PC-3 (cell line): Measurements from ENCODE around the gene ZNF423. TPM values are rescaled to one million over a fixed set of nuclear protein-coding genes. Genes with fewer than 3 reads are reported as not detected.

Source experiments
- ATAC-seq: fragments of 200-7000 bp; cut with Tn5 transposase; 2 replicates; pipeline ENCODE4 v1.9.1; 2020; ENCODE audit warnings: mild to moderate bottlenecking, moderate library complexity
- BruUV-seq: library from RNA; stranded (reverse); fragments of 400-500 nt; replicated peaks from 2 replicates; lab custom pipeline; 2021; lab: Mats Ljungman, UMichigan
- CTCF ChIA-PET: fragments of 300-600 bp; sonication (Branson Sonifier 250); formaldehyde crosslinking; loops from one replicate; lab custom pipeline; 2022; ENCODE audit warnings: antibody characterized with exemption; lab: Charles Lee
- POLR2A ChIA-PET: fragments of 300-600 bp; sonication (Branson Sonifier 250); formaldehyde crosslinking; loops from one replicate; lab custom pipeline; 2022; ENCODE audit warnings: antibody characterized with exemption; ENCODE audit not compliant: unreplicated experiment; lab: Charles Lee
- DNase-seq: peaks from one replicate; pipeline ENCODE4 v3.0.0-alpha.2; 2015
- H2AFZ ChIP-seq: fragments of 300-600 bp; sonication (generic); 2 replicates; pipeline ENCODE4 v1.6.0; 2016; ENCODE audit warnings: antibody characterized with exemption, low read length
- H3F3A ChIP-seq: fragments of 300-600 bp; sonication (generic); one replicate; pipeline ENCODE4 v1.6.0; 2017; ENCODE audit warnings: antibody characterized with exemption, low read length, control low read depth, mild to moderate bottlenecking; ENCODE audit not compliant: unreplicated experiment
- H3K27ac ChIP-seq: fragments of 300-600 bp; sonication (generic); 2 replicates; pipeline ENCODE4 v1.5.1; 2016; ENCODE audit warnings: mild to moderate bottlenecking, low read length
- H3K27me3 ChIP-seq: fragments of 300-600 bp; sonication (generic); 2 replicates; pipeline ENCODE4 v1.6.1; 2016; ENCODE audit warnings: low read length, mixed read lengths
- H3K36me3 ChIP-seq: fragments of 300-600 bp; sonication (generic); 2 replicates; pipeline ENCODE4 v1.6.1; 2016; ENCODE audit warnings: low read depth, mixed run types, low read length, mixed read lengths
- H3K4me1 ChIP-seq: fragments of 300-600 bp; sonication (generic); 2 replicates; pipeline ENCODE4 v1.5.1; 2016; ENCODE audit warnings: low read length; ENCODE audit not compliant: insufficient read depth
- H3K4me2 ChIP-seq: fragments of 300-600 bp; sonication (generic); 2 replicates; pipeline ENCODE4 v1.6.0; 2016; ENCODE audit warnings: low read length
- H3K4me3 ChIP-seq: fragments of 300-600 bp; sonication (generic); 2 replicates; pipeline ENCODE4 v1.5.1; 2016; ENCODE audit warnings: mild to moderate bottlenecking, low read length, mixed read lengths
- H3K79me2 ChIP-seq: fragments of 300-600 bp; sonication (generic); 2 replicates; pipeline ENCODE4 v1.6.1; 2017; ENCODE audit warnings: low read length, mixed read lengths
- H3K9ac ChIP-seq: fragments of 300-600 bp; sonication (generic); 2 replicates; pipeline ENCODE4 v1.6.0; 2016; ENCODE audit warnings: mild to moderate bottlenecking, low read length
- H3K9me2 ChIP-seq: fragments of 300-600 bp; sonication (generic); replicated peaks from 2 replicates; pipeline ENCODE4 v1.6.1; 2016; ENCODE audit warnings: mixed run types, low read length, mixed read lengths
- H3K9me3 ChIP-seq: fragments of 300-600 bp; sonication (generic); 2 replicates; pipeline ENCODE4 v1.6.1; 2016; ENCODE audit warnings: low read length, mixed read lengths
- H4K20me1 ChIP-seq: fragments of 300-600 bp; sonication (generic); 2 replicates; pipeline ENCODE4 v1.6.1; 2016; ENCODE audit warnings: low read length, mixed read lengths
- CTCF ChIP-seq: fragments of 300-600 bp; sonication (generic); conservative IDR thresholded peaks from 2 replicates; pipeline ENCODE4 v1.5.1; 2017; ENCODE audit warnings: antibody characterized with exemption, low read depth, mild to moderate bottlenecking, low read length
- EZH2 ChIP-seq: fragments of 300-600 bp; sonication (generic); IDR thresholded peaks from one replicate; pipeline ENCODE4 v1.6.1; 2017; ENCODE audit warnings: antibody characterized with exemption, mild to moderate bottlenecking, low read length; ENCODE audit not compliant: unreplicated experiment
- EZH2phosphoT487 ChIP-seq: fragments of 300-600 bp; sonication (generic); IDR thresholded peaks from 2 replicates; pipeline ENCODE4 v1.6.1; 2018; ENCODE audit warnings: mild to moderate bottlenecking, antibody characterized with exemption, low read length, borderline replicate concordance
- intact Hi-C: fragments of 100-400 bp; cut with micrococcal nuclease; formaldehyde crosslinking; loops from 2 replicates; pipeline ENCODE4 v1.9.0; 2023
- total RNA-seq: library from RNA; depleted of rRNA; stranded (reverse); fragments of >200 nt; gene quantifications from 2 replicates; pipeline ENCODE4 v1.2.3, GENCODE V29; 2014

Gene ZNF423
- total RNA-seq, 1 experiment from 2014 or later: not detected

GRCh38 chr16:49641250-49641649, 214.7 kb downstream of the ZNF423 start:
- no peaks in the 10 kb centered on the region for H3K36me3 ChIP-seq
- H3K4me3 ChIP-seq: no peak overlapping the region
- H3F3A ChIP-seq: no peaks in the 10 kb centered on the region
- H3K4me1 ChIP-seq: no peaks in the 10 kb centered on the region
- ChIA-PET CTCF (no interaction called here), POLR2A (no interaction called here)
- no peaks in the 10 kb centered on the region for H3K9me3 ChIP-seq
- H3K9ac ChIP-seq: no peak overlapping the region
- ATAC-seq (no peak), DNase-seq (no peak)
- no peaks in the 10 kb centered on the region for H3K9me2 ChIP-seq
- H3K4me2 ChIP-seq: no peak overlapping the region
- no TSS peak for BruUV-seq
- intact Hi-C loops: no loop called here
- no peak overlapping the region for H3K27ac ChIP-seq
- no peaks in the 10 kb centered on the region for H3K79me2 ChIP-seq
- no peak overlapping the region for H2AFZ ChIP-seq
- no peak for TF ChIP-seq EZH2
- TF ChIP-seq CTCF: no peak
- TF ChIP-seq EZH2phosphoT487: no peak
- no peaks in the 10 kb centered on the region for H4K20me1 ChIP-seq
- H3K27me3 ChIP-seq: no peaks in the 10 kb centered on the region

GRCh38 chr16:49640581-49640980, 215.3 kb downstream of the ZNF423 start:
- POLR2A ChIA-PET: no interaction called here
- no peaks in the 10 kb centered on the region for H3K27me3 ChIP-seq
- no peak overlapping the region for H3K9ac ChIP-seq
- BruUV-seq: no TSS peak
- DNase-seq (no peak), ATAC-seq (no peak)
- no peak overlapping the region for H3K27ac ChIP-seq
- CTCF ChIA-PET: no interaction called here
- no peaks in the 10 kb centered on the region for H3K4me1 ChIP-seq
- no peaks in the 10 kb centered on the region for H3K36me3 ChIP-seq
- no peak overlapping the region for H2AFZ ChIP-seq
- H4K20me1 ChIP-seq: no peaks in the 10 kb centered on the region
- TF ChIP-seq EZH2: no peak
- TF ChIP-seq EZH2phosphoT487: no peak
- TF ChIP-seq CTCF: no peak
- H3K79me2 ChIP-seq: no peaks in the 10 kb centered on the region
- H3K9me2 ChIP-seq: no peaks in the 10 kb centered on the region
- H3K4me3 ChIP-seq: no peak overlapping the region
- H3K4me2 ChIP-seq: no peak overlapping the region
- no peaks in the 10 kb centered on the region for H3F3A ChIP-seq
- intact Hi-C loops: no loop called here
- no peaks in the 10 kb centered on the region for H3K9me3 ChIP-seq

GRCh38 chr16:49639739-49640431, 216.0 kb downstream of the ZNF423 start:
- ChIA-PET POLR2A (no interaction called here), CTCF (no interaction called here)
- Histone ChIP-seq H4K20me1 (no peaks in the 10 kb centered on the region), H3K9me3 (no peaks in the 10 kb centered on the region), H3K4me2 (no peak overlapping the region), H3F3A (no peaks in the 10 kb centered on the region), H3K79me2 (no peaks in the 10 kb centered on the region), H3K36me3 (no peaks in the 10 kb centered on the region), H3K9me2 (no peaks in the 10 kb centered on the region), H3K4me3 (no peak overlapping the region), H3K4me1 (no peaks in the 10 kb centered on the region), H3K9ac (no peak overlapping the region), H3K27ac (no peak overlapping the region), H2AFZ (no peak overlapping the region), H3K27me3 (no peaks in the 10 kb centered on the region)
- TF ChIP-seq CTCF: no peak
- TF ChIP-seq EZH2phosphoT487: no peak
- no peak for TF ChIP-seq EZH2
- BruUV-seq: no TSS peak
- intact Hi-C loops: no loop called here
- ATAC-seq (no peak), DNase-seq (no peak)
